Neuronal stem cell (in vitro differentiated cells): ENCODE data around the gene CHADL.

Source experiments
- DNase-seq: peaks from one replicate; pipeline ENCODE4 v3.0.0-alpha.2; 2013; ENCODE audit warnings: low spot score
- H2AFZ ChIP-seq: one replicate; pipeline ENCODE4 v1.6.1; 2013; ENCODE audit warnings: mild to moderate bottlenecking, low read length, inconsistent platforms
- H2AK5ac ChIP-seq: 2 replicates; pipeline ENCODE4 v1.6.1; 2013; ENCODE audit warnings: low read depth, mild to moderate bottlenecking, inconsistent platforms, low read length, moderate library complexity, mixed read lengths
- H2BK120ac ChIP-seq: 2 replicates; pipeline ENCODE4 v1.6.1; 2013; ENCODE audit warnings: low read depth, mild to moderate bottlenecking, inconsistent platforms, low read length, moderate library complexity, mixed read lengths
- H2BK12ac ChIP-seq: one replicate; pipeline ENCODE4 v1.6.1; 2013; ENCODE audit warnings: low read length, inconsistent platforms
- H2BK15ac ChIP-seq: 2 replicates; pipeline ENCODE4 v1.6.1; 2013; ENCODE audit warnings: mild to moderate bottlenecking, low read length, inconsistent platforms, mixed read lengths
- H2BK5ac ChIP-seq: one replicate; pipeline ENCODE4 v1.6.1; 2013; ENCODE audit warnings: inconsistent platforms, mild to moderate bottlenecking, low read length, moderate library complexity
- H3K14ac ChIP-seq: one replicate; pipeline ENCODE4 v1.6.1; 2013; ENCODE audit warnings: low read length, inconsistent platforms
- H3K18ac ChIP-seq: 2 replicates; pipeline ENCODE4 v1.6.1; 2013; ENCODE audit warnings: low read length, inconsistent platforms
- H3K23ac ChIP-seq: 2 replicates; pipeline ENCODE4 v1.6.1; 2013; ENCODE audit warnings: low read depth, mild to moderate bottlenecking, mixed read lengths, low read length, inconsistent platforms; ENCODE audit not compliant: poor library complexity
- H3K27ac ChIP-seq: replicated peaks from 3 replicates; pipeline ENCODE4 v1.5.1; 2013; ENCODE audit warnings: low read length, inconsistent platforms
- H3K27me3 ChIP-seq, 3 experiments: 2 replicates each; pipeline ENCODE4 v1.6.1; 2013; ENCODE audit warnings: low read length in 3 of 3, mild to moderate bottlenecking in 2 of 3, inconsistent platforms in 1 of 3, low read depth in 1 of 3, mixed read lengths in 1 of 3, moderate library complexity in 1 of 3; ENCODE audit not compliant: control insufficient read depth in 3 of 3, insufficient read depth in 3 of 3
- H3K36me3 ChIP-seq, 2 donors: replicated peaks in 1 of 2; 2 replicates each; pipeline ENCODE4 v1.6.1; 2013; ENCODE audit warnings: low read length in 2 of 2; ENCODE audit not compliant: control insufficient read depth in 2 of 2, insufficient read depth in 2 of 2
- H3K4ac ChIP-seq: 2 replicates; pipeline ENCODE4 v1.6.1; 2013; ENCODE audit warnings: inconsistent platforms, mild to moderate bottlenecking, low read length, moderate library complexity
- H3K4me1 ChIP-seq, 2 donors: 1 replicate in 1 of 2; 2 replicates in 1 of 2; pipeline ENCODE4 v1.6.1; 2013; ENCODE audit warnings: low read length in 2 of 2, low read depth in 1 of 2; ENCODE audit not compliant: control insufficient read depth in 2 of 2, insufficient read depth in 1 of 2
- H3K4me2 ChIP-seq: one replicate; pipeline ENCODE4 v1.6.1; 2013; ENCODE audit warnings: mild to moderate bottlenecking, low read length, inconsistent platforms; ENCODE audit not compliant: insufficient read depth, poor library complexity, severe bottlenecking
- H3K4me3 ChIP-seq, 2 donors: 2 replicates each; pipeline ENCODE4 v1.5.1; 2013; ENCODE audit warnings: low read length in 2 of 2, mild to moderate bottlenecking in 2 of 2, inconsistent platforms in 1 of 2, moderate library complexity in 1 of 2
- H3K79me1 ChIP-seq: one replicate; pipeline ENCODE4 v1.6.1; 2013; ENCODE audit warnings: low read depth, mild to moderate bottlenecking, inconsistent platforms, low read length, moderate library complexity
- H3K9ac ChIP-seq: one replicate; pipeline ENCODE4 v1.6.1; 2013; ENCODE audit warnings: mild to moderate bottlenecking, low read depth, low read length, inconsistent platforms; ENCODE audit not compliant: poor library complexity
- H3K9me3 ChIP-seq, 2 donors: replicated peaks in 1 of 2; 2 replicates each; pipeline versions ENCODE3 to v1.6.1; 2013; ENCODE audit warnings: low read length in 2 of 2, mild to moderate bottlenecking in 2 of 2, inconsistent platforms in 1 of 2, low read depth in 1 of 2, mixed read lengths in 1 of 2, moderate library complexity in 1 of 2; ENCODE audit not compliant: control insufficient read depth in 2 of 2, insufficient read depth in 1 of 2
- H4K8ac ChIP-seq: one replicate; pipeline ENCODE4 v1.6.1; 2013; ENCODE audit warnings: low read depth, mild to moderate bottlenecking, inconsistent platforms, low read length, moderate library complexity
- H4K91ac ChIP-seq: one replicate; pipeline ENCODE4 v1.6.1; 2013; ENCODE audit warnings: low read length, low read depth, mild to moderate bottlenecking, inconsistent platforms; ENCODE audit not compliant: poor library complexity
- WGBS, 2 donors: extraction: QIAGEN DNeasy Blood & Tissue Kit; methylation state at CpG; one replicate each; pipeline ENCODE4 v1.1.7; 2013; ENCODE audit warnings: missing lambda C conversion rate in 2 of 2, mixed read lengths in 1 of 2; ENCODE audit not compliant: insufficient read length in 2 of 2, insufficient replicate concordance in 1 of 2; ENCODE audit errors: extremely low coverage in 2 of 2; 5-methylcytosine and 5-hydroxymethylcytosine counted together

The CHADL gene

DNA sequence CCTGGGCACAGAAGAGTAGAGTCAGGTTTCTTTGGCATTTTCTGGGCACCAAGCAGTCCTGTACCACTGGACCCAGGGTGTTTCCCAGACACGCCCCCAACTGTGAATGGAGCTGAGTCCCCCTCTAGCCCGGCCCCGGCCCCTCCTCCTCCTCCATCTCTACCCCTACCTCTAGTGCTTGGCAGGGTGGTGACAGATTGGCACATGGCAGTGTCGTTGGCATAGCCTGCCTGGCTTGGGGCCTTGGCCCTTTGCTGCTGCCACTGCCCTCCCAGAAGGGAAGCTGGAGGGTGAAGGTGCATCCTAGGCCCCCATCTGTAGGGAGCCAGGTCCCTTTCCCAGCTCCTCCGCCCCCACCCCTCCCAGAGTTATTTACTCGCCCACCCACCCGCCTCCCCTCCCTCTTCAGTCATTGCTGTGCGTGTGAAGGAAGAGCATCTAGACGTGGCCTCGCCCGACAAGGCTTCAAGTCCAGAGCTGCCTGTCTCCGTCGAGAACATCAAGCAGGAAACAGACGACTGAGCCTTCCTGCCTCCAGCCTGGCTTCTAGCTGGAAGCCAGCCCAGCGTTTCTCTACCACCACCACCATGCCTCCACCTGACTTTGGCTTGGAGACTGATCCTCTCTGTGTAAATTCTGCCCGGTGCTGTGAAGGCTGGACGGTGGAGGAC, 10.9 kb downstream of the CHADL start:
- DNase-seq: no peak
- Histone ChIP-seq H3K27me3 (no peaks in the 10 kb centered on the region), H3K4me2 (no peak overlapping the region), H2BK12ac (no peak overlapping the region), H2BK120ac (no peak overlapping the region), H3K9me3 (peaks cover 0 to 1% of the 10 kb centered on the region in 2 donors), H2AFZ (no peak overlapping the region), H3K14ac (no peak overlapping the region), H4K8ac (no peak overlapping the region), H3K9ac (no peak overlapping the region), H3K4me1 (no peaks in the 10 kb centered on the region), H3K27ac (no peak overlapping the region), H2AK5ac (no peak overlapping the region), H2BK15ac (no peak overlapping the region), H3K4ac (no peak overlapping the region), H3K36me3 (peaks cover 27 to 61% of the 10 kb centered on the region in 2 donors), H2BK5ac (no peak overlapping the region), H3K23ac (no peak overlapping the region), H3K4me3 (no peak overlapping the region), H3K79me1 (peaks cover 3% of the 10 kb centered on the region), H3K18ac (no peak overlapping the region), H4K91ac (no peak overlapping the region)
- WGBS, 2 donors: no CpG with 5 or more reads among the region's 17 CpGs

DNA sequence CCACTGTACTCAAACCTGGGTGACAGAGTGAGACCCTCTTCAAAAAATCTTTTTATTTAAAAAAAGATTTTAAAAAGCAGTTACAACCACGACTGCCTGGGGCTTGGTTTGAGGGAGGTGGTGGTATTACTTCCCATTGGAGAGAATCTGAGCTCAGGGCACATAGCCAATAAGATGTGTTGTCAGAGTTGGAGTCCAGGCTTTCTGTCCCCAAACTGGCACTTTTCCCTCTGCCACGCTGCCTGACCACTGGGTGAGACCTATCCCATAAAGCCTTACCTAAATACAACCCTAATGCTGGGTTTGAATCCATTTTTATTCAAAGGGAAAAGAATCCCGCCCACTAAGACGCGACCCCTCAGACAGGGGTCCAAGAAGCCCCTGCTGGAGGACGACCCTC, 11.5 kb downstream of the CHADL start:
- H2AK5ac ChIP-seq: no peak overlapping the region
- peaks cover 3% of the 10 kb centered on the region for H3K79me1 ChIP-seq
- H3K9me3 ChIP-seq: peaks cover 0 to 1% of the 10 kb centered on the region in 2 donors

DNA sequence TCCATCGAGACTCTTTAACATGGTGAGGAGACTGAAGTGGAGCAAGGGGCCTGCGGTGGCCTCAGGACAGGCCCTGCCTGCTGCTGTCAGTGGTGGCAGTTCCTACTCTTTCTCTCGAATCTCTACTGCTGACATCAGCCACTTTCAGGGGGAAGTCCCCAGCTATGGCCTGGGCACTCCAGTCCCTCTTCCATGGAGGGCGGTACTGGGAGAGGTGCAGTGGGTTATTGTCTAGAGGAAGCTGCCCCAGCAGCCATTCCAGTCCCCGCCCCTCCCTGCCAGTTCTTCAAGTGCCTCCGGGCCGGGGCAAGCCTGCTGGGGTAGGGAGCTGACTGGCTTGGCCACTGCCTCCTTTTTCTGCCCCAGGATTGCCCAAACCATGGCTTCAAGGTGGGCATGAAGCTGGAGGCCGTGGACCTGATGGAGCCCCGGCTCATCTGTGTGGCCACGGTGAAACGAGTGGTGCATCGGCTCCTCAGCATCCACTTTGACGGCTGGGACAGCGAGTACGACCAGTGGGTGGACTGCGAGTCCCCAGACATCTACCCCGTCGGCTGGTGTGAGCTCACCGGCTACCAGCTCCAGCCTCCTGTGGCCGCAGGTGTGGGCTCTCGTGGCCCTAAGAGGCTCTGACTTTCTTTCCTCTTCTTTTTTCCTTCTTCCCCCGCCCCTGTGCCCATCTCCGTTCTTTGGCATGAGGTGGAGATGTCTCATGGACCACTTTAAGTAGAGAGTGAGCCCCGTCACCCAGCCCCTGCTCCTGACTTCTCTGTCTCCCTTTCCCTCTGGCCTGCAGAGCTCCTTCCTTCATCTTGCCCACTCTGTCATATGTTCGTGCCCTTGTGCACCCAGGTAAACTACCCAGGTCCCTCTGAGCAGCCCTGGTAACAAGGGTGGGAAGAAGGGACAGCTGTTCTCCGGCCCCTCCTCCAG, 13.7 kb downstream of the CHADL start:
- H3K9me3 ChIP-seq: peaks cover 0 to 3% of the 10 kb centered on the region in 2 donors
- H3K4me3 ChIP-seq: no peak overlapping the region
- H3K36me3 ChIP-seq: peaks cover 42 to 89% of the 10 kb centered on the region in 2 donors
- H3K27ac ChIP-seq: no peak overlapping the region
- no peak overlapping the region for H2AK5ac ChIP-seq
- H4K8ac ChIP-seq: peak overlapping the region; percentile 65
- peaks cover 3% of the 10 kb centered on the region for H3K79me1 ChIP-seq
- H3K9ac ChIP-seq: no peak overlapping the region
- no peak overlapping the region for H2BK12ac ChIP-seq
- no peak overlapping the region for H4K91ac ChIP-seq
- no peak overlapping the region for H2BK15ac ChIP-seq
- H3K27me3 ChIP-seq: no peaks in the 10 kb centered on the region
- H2AFZ ChIP-seq: no peak overlapping the region
- H3K18ac ChIP-seq: no peak overlapping the region
- no peak for DNase-seq
- no peak overlapping the region for H2BK120ac ChIP-seq
- peak overlapping the region; percentile 24 for H2BK5ac ChIP-seq
- WGBS, 2 donors: no CpG with 5 or more reads among the region's 26 CpGs
- no peak overlapping the region for H3K4me2 ChIP-seq
- H3K4ac ChIP-seq: no peak overlapping the region
- no peak overlapping the region for H3K14ac ChIP-seq
- H3K23ac ChIP-seq: peak overlapping the region; percentile 73
- H3K4me1 ChIP-seq: no peaks in the 10 kb centered on the region

More for the DNA sequence above, 11.5 kb downstream of the CHADL start:
- Histone ChIP-seq H3K9ac (no peak overlapping the region), H2AFZ (no peak overlapping the region), H4K91ac (no peak overlapping the region), H3K4me2 (no peak overlapping the region), H4K8ac (no peak overlapping the region), H3K4me1 (no peaks in the 10 kb centered on the region), H2BK120ac (no peak overlapping the region), H3K36me3 (peaks cover 33 to 67% of the 10 kb centered on the region in 2 donors), H3K23ac (no peak overlapping the region), H2BK12ac (no peak overlapping the region), H3K27ac (no peak overlapping the region), H3K18ac (no peak overlapping the region), H2BK5ac (no peak overlapping the region), H3K4me3 (no peak overlapping the region), H2BK15ac (no peak overlapping the region), H3K14ac (no peak overlapping the region), H3K27me3 (no peaks in the 10 kb centered on the region), H3K4ac (no peak overlapping the region)
- WGBS, 2 donors: no CpG with 5 or more reads among the region's 6 CpGs
- DNase-seq: no peak

DNA sequence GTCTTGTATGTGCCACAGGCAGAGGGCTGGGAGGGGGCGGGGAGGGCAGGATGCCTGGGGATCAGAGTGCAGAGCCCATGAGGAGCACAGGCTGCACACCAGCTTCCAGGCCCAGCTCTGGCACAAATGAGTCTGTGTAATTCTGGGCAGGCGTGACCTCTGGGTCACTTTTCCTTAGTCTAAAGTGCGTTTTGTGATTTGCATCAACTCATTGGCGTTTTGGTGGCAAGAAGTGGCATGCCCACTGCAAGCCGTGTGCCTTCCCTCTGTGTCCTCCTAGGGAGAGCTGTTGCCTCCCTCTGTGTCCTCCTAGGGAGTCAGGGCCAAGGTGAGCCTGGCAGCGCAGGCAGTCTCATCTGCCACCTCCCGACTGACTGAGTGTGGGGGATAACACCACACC, 17.2 kb downstream of the CHADL start:
- no peaks in the 10 kb centered on the region for H3K4me1 ChIP-seq
- H3K4me3 ChIP-seq: no peak overlapping the region
- no peaks in the 10 kb centered on the region for H3K27me3 ChIP-seq
- H2BK12ac ChIP-seq: no peak overlapping the region
- peaks cover 48 to 91% of the 10 kb centered on the region in 2 donors for H3K36me3 ChIP-seq
- no peak overlapping the region for H2BK15ac ChIP-seq
- DNase-seq: no peak
- H3K18ac ChIP-seq: no peak overlapping the region
- no CpG with 5 or more reads among the region's 7 CpGs for WGBS, 2 donors
- peak overlapping the region; percentile 17 for H3K23ac ChIP-seq
- no peak overlapping the region for H2AFZ ChIP-seq
- H2BK5ac ChIP-seq: no peak overlapping the region
- peaks cover 0 to 3% of the 10 kb centered on the region in 2 donors for H3K9me3 ChIP-seq
- H3K9ac ChIP-seq: no peak overlapping the region
- no peak overlapping the region for H2AK5ac ChIP-seq
- H3K4ac ChIP-seq: no peak overlapping the region
- H4K8ac ChIP-seq: peak overlapping the region; percentile 17
- H4K91ac ChIP-seq: no peak overlapping the region
- H3K14ac ChIP-seq: peak overlapping the region; percentile 97
- no peak overlapping the region for H3K27ac ChIP-seq
- no peak overlapping the region for H3K4me2 ChIP-seq
- H2BK120ac ChIP-seq: no peak overlapping the region
- peaks cover 3% of the 10 kb centered on the region for H3K79me1 ChIP-seq
